ENCODE data around the gene HDAC4.

HDAC4 gene

DNA sequence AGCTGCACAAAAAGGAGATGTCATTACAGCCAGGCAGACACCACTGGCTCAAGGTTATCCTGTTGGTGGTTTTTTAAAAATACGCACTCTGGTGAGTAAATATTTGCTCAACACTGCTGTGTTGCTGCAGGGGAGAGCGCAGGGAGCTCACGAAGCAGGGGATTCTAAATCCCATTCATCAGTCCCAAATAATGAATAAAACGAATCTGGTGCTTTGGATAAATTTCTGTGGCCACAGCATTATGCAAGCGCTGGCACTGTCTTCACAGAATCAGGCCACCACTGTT is 256.2 kb downstream of the HDAC4 start:
- no peak overlapping the region for H3K4me3 ChIP-seq (replicated peaks; ENCODE audit: insufficient read depth, low read length)
- H3K27me3 ChIP-seq (ENCODE audit: insufficient read depth, poor library complexity, severe bottlenecking) = no peaks in the 10 kb centered on the region
- no peak for DNase-seq (ENCODE audit: low read depth in 1 of 2, low spot score in 1 of 2)
- H3K27ac ChIP-seq (replicated peaks) = no peak overlapping the region
- TF ChIP-seq SPI1 (IDR thresholded peaks at IDR 0.05; ENCODE audit: borderline replicate concordance, low read depth) (no peak), GABPA (IDR thresholded peaks at IDR 0.05; ENCODE audit: low read depth) (no peak), POLR2AphosphoS5 (IDR thresholded peaks at IDR 0.05; ENCODE audit: low read depth) (no peak)
- TF ChIP-seq, protein P1, sequence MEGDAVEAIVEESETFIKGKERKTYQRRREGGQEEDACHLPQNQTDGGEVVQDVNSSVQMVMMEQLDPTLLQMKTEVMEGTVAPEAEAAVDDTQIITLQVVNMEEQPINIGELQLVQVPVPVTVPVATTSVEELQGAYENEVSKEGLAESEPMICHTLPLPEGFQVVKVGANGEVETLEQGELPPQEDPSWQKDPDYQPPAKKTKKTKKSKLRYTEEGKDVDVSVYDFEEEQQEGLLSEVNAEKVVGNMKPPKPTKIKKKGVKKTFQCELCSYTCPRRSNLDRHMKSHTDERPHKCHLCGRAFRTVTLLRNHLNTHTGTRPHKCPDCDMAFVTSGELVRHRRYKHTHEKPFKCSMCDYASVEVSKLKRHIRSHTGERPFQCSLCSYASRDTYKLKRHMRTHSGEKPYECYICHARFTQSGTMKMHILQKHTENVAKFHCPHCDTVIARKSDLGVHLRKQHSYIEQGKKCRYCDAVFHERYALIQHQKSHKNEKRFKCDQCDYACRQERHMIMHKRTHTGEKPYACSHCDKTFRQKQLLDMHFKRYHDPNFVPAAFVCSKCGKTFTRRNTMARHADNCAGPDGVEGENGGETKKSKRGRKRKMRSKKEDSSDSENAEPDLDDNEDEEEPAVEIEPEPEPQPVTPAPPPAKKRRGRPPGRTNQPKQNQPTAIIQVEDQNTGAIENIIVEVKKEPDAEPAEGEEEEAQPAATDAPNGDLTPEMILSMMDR (IDR thresholded peaks at IDR 0.05; ENCODE audit: insufficient read depth, low read length) = no peak
- TF ChIP-seq, protein P2, sequence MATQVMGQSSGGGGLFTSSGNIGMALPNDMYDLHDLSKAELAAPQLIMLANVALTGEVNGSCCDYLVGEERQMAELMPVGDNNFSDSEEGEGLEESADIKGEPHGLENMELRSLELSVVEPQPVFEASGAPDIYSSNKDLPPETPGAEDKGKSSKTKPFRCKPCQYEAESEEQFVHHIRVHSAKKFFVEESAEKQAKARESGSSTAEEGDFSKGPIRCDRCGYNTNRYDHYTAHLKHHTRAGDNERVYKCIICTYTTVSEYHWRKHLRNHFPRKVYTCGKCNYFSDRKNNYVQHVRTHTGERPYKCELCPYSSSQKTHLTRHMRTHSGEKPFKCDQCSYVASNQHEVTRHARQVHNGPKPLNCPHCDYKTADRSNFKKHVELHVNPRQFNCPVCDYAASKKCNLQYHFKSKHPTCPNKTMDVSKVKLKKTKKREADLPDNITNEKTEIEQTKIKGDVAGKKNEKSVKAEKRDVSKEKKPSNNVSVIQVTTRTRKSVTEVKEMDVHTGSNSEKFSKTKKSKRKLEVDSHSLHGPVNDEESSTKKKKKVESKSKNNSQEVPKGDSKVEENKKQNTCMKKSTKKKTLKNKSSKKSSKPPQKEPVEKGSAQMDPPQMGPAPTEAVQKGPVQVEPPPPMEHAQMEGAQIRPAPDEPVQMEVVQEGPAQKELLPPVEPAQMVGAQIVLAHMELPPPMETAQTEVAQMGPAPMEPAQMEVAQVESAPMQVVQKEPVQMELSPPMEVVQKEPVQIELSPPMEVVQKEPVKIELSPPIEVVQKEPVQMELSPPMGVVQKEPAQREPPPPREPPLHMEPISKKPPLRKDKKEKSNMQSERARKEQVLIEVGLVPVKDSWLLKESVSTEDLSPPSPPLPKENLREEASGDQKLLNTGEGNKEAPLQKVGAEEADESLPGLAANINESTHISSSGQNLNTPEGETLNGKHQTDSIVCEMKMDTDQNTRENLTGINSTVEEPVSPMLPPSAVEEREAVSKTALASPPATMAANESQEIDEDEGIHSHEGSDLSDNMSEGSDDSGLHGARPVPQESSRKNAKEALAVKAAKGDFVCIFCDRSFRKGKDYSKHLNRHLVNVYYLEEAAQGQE (IDR thresholded peaks at IDR 0.05; ENCODE audit: insufficient replicate concordance, low read depth) = no peak

DNA sequence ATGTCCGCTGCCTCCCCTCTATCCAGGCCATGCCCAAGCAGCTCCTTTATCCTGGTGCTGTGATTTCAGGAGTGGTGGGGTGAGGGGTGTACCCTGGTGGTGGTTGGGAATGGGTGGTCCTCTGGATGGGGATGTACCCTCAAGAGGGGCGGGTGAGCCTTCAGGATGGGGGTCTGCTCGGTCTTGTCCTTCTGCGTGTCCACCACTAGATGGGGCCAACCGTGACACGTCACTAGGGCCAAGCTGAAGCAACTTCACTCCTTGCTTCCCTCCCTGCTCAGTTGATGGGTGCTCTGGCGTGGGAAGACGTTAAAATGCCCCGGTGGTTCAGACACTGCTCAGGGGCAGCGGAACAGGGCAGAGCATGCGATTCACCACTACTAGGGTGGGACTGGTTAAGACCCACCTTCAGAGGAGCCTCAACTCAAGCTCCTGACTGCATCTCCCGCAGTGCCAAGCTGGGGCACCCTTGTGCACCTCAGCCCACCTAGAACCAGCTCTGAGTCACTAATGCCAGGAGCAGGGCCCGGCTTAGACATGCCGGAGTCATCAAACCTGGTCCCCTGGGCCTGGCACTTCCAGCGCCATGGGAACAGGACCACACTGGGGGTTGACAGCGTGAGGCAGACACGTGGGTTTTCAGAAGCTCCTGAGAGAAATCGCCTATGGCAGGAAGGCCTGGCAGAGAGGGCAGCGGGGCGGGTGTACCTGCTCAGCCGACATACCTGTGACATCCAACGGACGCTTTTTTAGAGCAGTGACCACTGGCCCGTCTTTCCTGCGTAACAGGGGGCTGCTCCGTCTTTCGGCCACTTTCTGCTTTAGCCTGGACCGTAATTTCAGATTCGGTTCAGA is 256.7 kb downstream of the HDAC4 start:
- Histone ChIP-seq H3K27ac (replicated peaks) (no peak overlapping the region), H3K27me3 (ENCODE audit: insufficient read depth, poor library complexity, severe bottlenecking) (no peaks in the 10 kb centered on the region), H3K4me3 (replicated peaks; ENCODE audit: insufficient read depth, low read length) (no peak overlapping the region)
- peak in 1 of 2 experiments; percentile 26 for DNase-seq (ENCODE audit: low read depth in 1 of 2, low spot score in 1 of 2)
- TF ChIP-seq POLR2AphosphoS5 (IDR thresholded peaks at IDR 0.05; ENCODE audit: low read depth) (no peak), SPI1 (IDR thresholded peaks at IDR 0.05; ENCODE audit: borderline replicate concordance, low read depth) (no peak), GABPA (IDR thresholded peaks at IDR 0.05; ENCODE audit: low read depth) (no peak)
- TF ChIP-seq, protein P2 (IDR thresholded peaks at IDR 0.05; ENCODE audit: insufficient replicate concordance, low read depth) = no peak
- TF ChIP-seq, protein P1 (IDR thresholded peaks at IDR 0.05; ENCODE audit: insufficient read depth, low read length) = peak; percentile 42

DNA sequence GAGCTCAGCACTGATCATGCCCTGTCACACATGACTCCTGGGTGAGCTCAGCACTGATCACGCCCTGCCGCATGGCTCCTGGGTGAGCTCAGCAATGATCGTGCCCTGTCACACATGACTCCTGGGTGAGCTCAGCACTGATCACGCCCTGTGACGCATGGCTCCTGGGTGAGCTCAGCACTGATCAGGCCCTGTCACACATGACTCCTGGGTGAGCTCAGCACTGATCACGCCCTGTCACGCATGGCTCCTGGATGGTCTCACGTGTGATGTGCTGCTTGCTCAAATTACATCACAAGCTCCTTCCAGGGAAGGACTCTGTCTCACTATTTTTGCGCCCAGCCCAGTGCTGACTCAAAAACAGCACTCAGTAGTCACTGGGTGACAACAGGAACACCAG is 258.0 kb downstream of the HDAC4 start:
- H3K4me3 ChIP-seq (replicated peaks; ENCODE audit: insufficient read depth, low read length) = no peak overlapping the region
- H3K27ac ChIP-seq (replicated peaks) = no peak overlapping the region
- DNase-seq (ENCODE audit: low read depth in 1 of 2, low spot score in 1 of 2) = no peak
- no peaks in the 10 kb centered on the region for H3K27me3 ChIP-seq (ENCODE audit: insufficient read depth, poor library complexity, severe bottlenecking)
- TF ChIP-seq SPI1 (IDR thresholded peaks at IDR 0.05; ENCODE audit: borderline replicate concordance, low read depth) (no peak), POLR2AphosphoS5 (IDR thresholded peaks at IDR 0.05; ENCODE audit: low read depth) (no peak), GABPA (IDR thresholded peaks at IDR 0.05; ENCODE audit: low read depth) (no peak)
- TF ChIP-seq, protein P2 (IDR thresholded peaks at IDR 0.05; ENCODE audit: insufficient replicate concordance, low read depth) = no peak
- TF ChIP-seq, protein P1 (IDR thresholded peaks at IDR 0.05; ENCODE audit: insufficient read depth, low read length) = no peak

Data from HL-60 (cell line).